Measurements from ENCODE around the gene TAGLN2.
A peak's percentile ranks its signal among the peaks of the same experiment; 100 is the strongest.

TAGLN2 gene

DNA sequence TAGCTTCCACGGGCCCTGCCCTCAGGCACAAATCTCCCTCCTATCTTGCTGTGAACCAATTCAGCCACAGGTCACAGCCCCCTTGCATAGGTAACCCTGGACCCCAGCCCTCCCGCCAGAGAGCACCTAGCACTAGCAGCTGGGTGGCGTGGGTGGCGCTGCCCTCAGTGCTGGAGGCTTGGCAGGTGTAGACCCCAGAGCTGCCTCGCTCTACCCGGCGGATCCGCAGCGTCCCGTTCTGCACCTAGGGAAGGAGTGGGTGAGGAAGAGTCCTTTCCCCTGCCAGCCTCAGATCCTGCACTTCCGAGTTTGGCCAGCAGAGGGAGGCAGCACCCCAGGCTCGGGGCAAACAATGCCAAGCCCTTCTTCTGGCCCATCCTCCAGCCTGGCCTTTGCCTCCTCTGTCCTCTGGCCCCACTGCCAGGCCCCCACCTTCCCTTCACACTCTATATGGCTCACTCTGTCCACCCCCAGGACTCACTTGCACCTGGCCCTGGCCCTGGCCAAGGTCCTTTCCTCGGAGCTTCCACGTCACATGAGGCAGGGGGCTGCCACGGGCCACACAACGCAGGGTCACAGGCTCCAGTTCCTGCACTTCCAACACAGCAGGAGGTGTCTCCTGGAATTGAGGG is 11.1 kb upstream of the TAGLN2 start:
- Histone ChIP-seq H3K36me3 (peaks cover 19% of the 10 kb centered on the region), H3K27ac (peak overlapping the region; percentile 76), H3K9ac (peak overlapping the region; percentile 55; the same call in 1 of the 2 replicates), H3K9me3 (no peaks in the 10 kb centered on the region), H4K20me1 (no peaks in the 10 kb centered on the region), H3K4me1 (peaks cover 81% of the 10 kb centered on the region), H3K4me3 (peak overlapping the region; percentile 52; the same call in 1 of the 2 replicates), H3K27me3 (no peaks in the 10 kb centered on the region), H3K4me2 (peak overlapping the region; percentile 93)
- TF ChIP-seq Cebpa-rat (IDR thresholded peaks at IDR 0.05): no peak

DNA sequence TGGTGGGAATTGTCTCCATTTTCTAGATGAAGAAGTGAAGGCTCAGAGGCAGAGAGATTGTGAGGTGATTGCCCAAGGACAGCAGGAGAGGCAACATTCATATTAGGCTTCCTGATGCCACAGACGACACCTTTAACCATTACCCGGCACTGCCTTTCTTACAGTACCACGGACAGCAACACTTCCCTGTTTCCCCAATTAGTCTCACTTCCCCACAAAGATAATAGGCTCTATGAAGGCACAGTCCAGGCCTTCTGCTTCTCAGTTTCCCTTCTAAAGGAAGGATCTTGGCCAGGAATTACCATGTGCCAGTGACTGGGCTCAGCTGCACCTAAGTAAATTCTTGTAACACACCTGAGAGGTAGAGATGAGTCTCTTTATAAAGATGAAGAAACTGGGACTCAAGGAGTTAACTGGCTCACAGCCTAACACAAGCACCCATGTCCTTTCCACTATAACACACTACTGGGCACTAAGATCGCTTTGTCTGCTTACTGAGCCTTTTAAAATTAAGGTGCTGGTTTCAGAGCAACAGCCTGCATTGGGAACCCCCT is 10.5 kb upstream of the TAGLN2 start:
- Histone ChIP-seq H3K4me2 (peak overlapping the region; percentile 93; the same call in 1 of the 2 replicates), H3K27ac (no peak overlapping the region), H3K9ac (no peak overlapping the region), H3K4me1 (peaks cover 75% of the 10 kb centered on the region), H3K9me3 (no peaks in the 10 kb centered on the region), H3K36me3 (peaks cover 25% of the 10 kb centered on the region), H4K20me1 (no peaks in the 10 kb centered on the region), H3K27me3 (no peaks in the 10 kb centered on the region), H3K4me3 (no peak overlapping the region)
- no peak for TF ChIP-seq Cebpa-rat (IDR thresholded peaks at IDR 0.05)

DNA sequence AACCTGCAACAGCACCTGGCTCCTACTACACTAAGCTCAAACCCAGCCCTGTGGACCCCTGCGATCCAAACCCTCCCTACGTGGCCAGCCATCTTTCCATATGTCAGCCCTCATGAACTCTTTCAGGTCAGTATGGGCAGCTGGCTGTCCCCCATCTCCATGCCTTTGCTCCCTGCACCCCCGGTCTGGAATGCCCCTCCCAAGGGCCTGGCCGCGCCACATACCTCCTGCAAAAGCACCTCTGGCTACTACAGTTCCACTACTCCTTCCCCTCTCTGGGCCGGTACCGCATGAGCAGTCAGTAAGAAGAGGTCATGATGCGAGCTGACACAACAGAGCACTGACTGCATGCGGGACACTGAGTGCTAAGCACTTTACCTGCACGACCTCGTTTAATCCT is 10.0 kb upstream of the TAGLN2 start:
- Histone ChIP-seq H3K9ac (no peak overlapping the region), H3K27me3 (no peaks in the 10 kb centered on the region), H3K4me1 (peaks cover 70% of the 10 kb centered on the region), H4K20me1 (no peaks in the 10 kb centered on the region), H3K4me3 (no peak overlapping the region), H3K4me2 (no peak overlapping the region), H3K27ac (no peak overlapping the region), H3K36me3 (peaks cover 29% of the 10 kb centered on the region), H3K9me3 (no peaks in the 10 kb centered on the region)
- TF ChIP-seq Cebpa-rat (IDR thresholded peaks at IDR 0.05): no peak

DNA sequence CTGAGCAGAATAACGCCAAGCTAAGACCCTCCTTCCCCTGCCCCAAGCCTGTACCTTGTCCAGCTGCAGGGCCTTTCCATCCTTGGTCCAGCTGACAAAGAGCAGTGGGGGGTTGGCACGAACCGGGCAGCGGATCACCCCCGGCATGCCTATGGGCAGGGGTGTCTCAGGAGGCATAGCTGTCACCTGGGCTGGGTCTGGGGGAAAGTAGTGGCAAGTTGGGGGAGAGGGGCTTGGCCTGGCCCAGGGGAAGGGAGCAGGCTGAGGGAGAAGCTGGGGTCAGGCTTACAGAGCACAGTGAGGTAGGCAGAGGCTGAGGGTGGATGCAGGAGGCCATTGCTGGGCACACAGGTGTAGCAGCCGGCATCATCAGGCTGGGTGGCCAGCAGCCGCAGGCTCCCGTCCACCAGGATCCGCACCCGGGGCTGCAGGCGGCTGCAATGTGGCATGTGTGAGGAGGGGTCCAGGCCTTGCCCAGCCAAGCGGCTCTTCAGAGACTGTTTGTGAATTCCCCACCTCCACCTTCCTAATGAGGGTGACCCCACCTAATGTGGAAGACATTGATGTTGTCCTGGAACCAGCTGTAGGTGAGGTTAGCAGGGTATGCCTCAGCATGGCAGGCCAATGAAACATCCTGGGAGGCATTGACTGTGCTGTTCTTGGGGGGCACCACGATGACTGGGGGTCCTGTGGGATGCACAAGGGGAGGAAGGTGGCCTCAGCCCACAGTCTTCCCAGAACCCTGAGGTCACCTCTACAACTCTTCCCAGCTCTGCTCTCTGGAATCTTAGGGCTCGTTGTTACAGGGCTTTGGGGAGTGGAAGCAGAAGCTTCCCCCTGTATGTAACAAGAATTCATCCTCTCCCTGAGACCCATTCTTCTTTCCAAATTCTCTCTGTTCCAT is 9.1 kb upstream of the TAGLN2 start:
- H3K4me3 ChIP-seq: no peak overlapping the region
- H3K4me1 ChIP-seq: peaks cover 66% of the 10 kb centered on the region
- no peak overlapping the region for H3K27ac ChIP-seq
- H3K4me2 ChIP-seq: peak overlapping the region; percentile 78
- H3K9me3 ChIP-seq: no peaks in the 10 kb centered on the region
- H4K20me1 ChIP-seq: no peaks in the 10 kb centered on the region
- no peak for TF ChIP-seq Cebpa-rat (IDR thresholded peaks at IDR 0.05)
- H3K9ac ChIP-seq: peak overlapping the region; percentile 55; the same call in 1 of the 2 replicates
- H3K27me3 ChIP-seq: no peaks in the 10 kb centered on the region
- H3K36me3 ChIP-seq: peaks cover 38% of the 10 kb centered on the region

DNA sequence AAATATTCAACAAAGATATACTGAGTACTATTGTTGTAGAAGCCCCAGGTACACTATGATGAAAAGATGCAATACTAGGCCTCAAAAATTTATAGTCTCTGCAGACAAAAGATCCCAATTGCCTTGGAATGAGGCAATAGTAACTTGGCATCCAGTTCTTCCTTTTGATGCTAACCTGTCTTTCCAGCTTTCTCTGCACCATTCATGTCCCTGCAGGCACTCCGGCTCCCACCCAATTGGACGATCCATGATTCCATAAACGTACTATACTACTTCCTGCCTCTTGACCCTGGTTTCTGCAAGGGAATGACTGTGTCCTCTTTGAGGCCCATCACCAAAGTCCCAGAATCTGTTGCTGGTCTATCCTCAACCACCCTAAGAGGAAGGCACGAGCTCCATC is 8.0 kb upstream of the TAGLN2 start:
- H3K36me3 ChIP-seq: peaks cover 49% of the 10 kb centered on the region
- no peak for TF ChIP-seq Cebpa-rat (IDR thresholded peaks at IDR 0.05)
- H3K4me1 ChIP-seq: peaks cover 57% of the 10 kb centered on the region
- H3K4me2 ChIP-seq: peak overlapping the region; percentile 78
- no peaks in the 10 kb centered on the region for H3K27me3 ChIP-seq
- H3K4me3 ChIP-seq: no peak overlapping the region
- no peak overlapping the region for H3K9ac ChIP-seq
- H3K9me3 ChIP-seq: no peaks in the 10 kb centered on the region
- no peak overlapping the region for H3K27ac ChIP-seq
- no peaks in the 10 kb centered on the region for H4K20me1 ChIP-seq

DNA sequence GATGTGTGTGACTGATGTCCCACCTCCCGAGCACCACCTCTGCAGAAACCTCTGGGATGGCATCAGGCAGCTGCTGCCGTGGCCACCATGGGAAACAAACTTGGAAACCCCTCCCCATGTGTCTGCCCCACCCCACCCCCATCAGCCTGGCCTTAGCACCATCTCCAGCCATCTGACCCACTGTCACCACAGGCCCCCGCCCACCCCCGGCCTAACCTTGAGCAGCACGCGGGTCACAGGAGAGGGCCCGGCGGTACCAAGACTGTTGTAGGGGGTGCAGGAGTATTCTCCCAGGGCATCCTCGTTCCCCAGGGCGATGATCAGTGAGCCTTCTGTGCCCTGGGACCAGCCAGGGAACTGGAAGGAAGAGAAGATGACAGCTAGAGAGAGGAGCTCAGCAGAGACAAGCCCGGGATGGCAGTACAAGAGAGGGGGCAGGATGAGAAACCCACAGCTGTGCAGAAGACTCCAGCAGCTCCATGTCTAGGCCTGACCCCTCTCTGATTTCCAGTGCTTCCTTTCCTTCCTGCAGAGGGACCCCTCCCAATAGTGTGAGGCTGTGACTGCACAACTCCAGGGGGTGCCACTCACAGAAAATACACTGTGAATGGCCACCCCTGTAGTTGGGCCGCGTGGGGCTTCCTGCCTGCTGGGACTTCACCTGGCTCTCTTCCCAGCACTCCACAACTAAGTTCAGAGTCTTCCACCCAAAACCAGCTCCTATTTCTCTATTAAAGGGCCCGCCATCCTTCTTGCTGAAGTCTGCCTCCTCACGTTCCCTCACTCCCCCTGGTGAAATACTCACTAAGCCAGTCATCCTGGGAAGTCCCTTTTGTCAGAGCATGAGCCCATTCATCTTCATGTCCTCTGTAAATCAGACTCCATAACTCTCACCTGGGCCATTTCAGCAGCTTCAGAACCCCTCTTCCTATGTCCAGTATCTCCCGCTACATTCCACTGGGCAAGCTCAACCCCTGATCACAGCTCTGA is 7.3 kb upstream of the TAGLN2 start:
- H3K4me2 ChIP-seq: peak overlapping the region; percentile 44

DNA sequence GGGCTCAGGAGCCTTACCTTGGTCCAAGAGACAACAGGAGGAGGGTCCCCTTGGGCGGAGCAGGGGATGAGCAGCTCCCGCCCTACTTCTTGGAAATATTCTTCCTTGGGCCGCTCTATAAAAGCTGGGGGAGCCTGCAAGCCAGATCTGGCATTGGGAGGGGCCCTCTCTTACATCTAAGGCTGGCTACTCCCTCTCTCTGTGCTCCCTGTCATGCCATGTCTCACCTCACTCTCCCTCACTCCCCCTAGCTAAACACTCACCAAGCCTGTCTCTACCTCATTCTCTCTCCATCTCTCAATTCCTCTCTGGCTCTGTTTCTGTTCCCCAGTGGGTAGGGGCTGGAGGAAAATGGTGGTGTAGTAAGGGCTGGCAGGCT is 6.5 kb upstream of the TAGLN2 start:
- H3K4me1 ChIP-seq: peaks cover 41% of the 10 kb centered on the region
- TF ChIP-seq Cebpa-rat (IDR thresholded peaks at IDR 0.05): no peak

More for the DNA sequence above, 7.3 kb upstream of the TAGLN2 start:
- Histone ChIP-seq H3K9ac (no peak overlapping the region), H3K27ac (no peak overlapping the region), H3K9me3 (no peaks in the 10 kb centered on the region), H3K27me3 (no peaks in the 10 kb centered on the region), H4K20me1 (no peaks in the 10 kb centered on the region), H3K4me3 (no peak overlapping the region), H3K36me3 (peaks cover 56% of the 10 kb centered on the region), H3K4me1 (peaks cover 49% of the 10 kb centered on the region)
- TF ChIP-seq Cebpa-rat (IDR thresholded peaks at IDR 0.05): no peak

DNA sequence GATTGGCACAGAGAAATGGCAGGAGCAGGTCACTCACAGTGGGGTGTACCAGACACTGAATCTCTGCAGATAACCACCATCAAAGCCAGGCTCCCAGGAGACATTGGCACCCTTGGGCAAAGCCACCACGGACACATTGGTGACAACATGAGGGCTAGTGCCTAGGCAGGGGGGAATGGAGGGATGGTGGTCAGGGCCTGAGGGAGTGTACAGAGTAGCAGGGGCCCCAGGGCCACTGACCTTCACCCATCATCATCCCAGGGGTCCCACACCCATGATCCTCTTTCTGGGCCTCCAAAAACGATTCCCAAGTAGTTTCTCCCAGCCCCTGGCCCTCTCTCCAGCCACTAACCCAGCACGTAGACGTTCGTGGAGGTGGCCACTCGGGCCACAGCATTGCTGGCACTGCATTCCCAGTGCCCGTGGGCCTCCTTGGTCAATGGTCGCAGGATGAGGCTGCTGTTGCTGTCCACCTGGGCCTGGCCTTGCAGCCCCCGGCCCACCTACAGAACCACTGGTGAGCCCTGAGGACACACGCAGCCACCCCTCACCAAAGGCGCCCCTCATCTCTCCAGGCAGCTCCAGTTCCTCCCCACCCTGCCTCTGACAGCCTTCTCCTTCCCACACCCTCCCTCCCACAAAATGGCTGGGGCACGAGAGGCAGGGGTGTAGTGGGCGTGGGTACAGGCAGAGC is 5.9 kb upstream of the TAGLN2 start:
- no peak for TF ChIP-seq Cebpa-rat (IDR thresholded peaks at IDR 0.05)
- Histone ChIP-seq H3K4me3 (no peak overlapping the region), H3K4me2 (no peak overlapping the region), H4K20me1 (no peaks in the 10 kb centered on the region), H3K27ac (no peak overlapping the region), H3K9ac (no peak overlapping the region), H3K9me3 (no peaks in the 10 kb centered on the region), H3K27me3 (no peaks in the 10 kb centered on the region), H3K36me3 (peaks cover 65% of the 10 kb centered on the region), H3K4me1 (peaks cover 40% of the 10 kb centered on the region)

More for the DNA sequence above, 6.5 kb upstream of the TAGLN2 start:
- no peaks in the 10 kb centered on the region for H3K27me3 ChIP-seq
- no peaks in the 10 kb centered on the region for H4K20me1 ChIP-seq
- H3K9ac ChIP-seq: no peak overlapping the region
- no peak overlapping the region for H3K27ac ChIP-seq
- H3K36me3 ChIP-seq: peaks cover 64% of the 10 kb centered on the region
- H3K4me2 ChIP-seq: no peak overlapping the region
- no peaks in the 10 kb centered on the region for H3K9me3 ChIP-seq
- no peak overlapping the region for H3K4me3 ChIP-seq

DNA sequence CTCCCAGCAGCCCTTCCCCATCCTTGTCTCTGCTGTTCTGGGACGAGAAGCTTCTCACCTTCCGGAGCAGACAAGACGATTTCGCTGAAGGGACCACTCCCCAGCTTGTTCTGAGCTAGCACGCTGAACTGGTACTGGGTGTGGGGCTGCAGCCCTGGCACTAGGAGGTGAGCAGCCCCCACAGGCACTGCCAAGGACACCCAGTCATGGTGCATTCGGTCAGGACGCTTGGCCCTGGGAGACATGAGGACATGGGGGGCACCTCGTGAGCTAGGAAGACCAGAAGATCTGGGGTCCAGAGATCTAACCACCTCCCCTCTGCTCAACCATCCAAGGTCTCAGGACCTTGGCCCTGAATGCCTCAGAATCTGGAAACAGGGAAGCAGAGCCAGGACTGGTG is 5.3 kb upstream of the TAGLN2 start:
- H4K20me1 ChIP-seq: no peaks in the 10 kb centered on the region
- H3K9me3 ChIP-seq: no peaks in the 10 kb centered on the region
- no peak overlapping the region for H3K27ac ChIP-seq
- no peaks in the 10 kb centered on the region for H3K27me3 ChIP-seq
- peaks cover 65% of the 10 kb centered on the region for H3K36me3 ChIP-seq
- H3K4me1 ChIP-seq: peaks cover 40% of the 10 kb centered on the region
- no peak for TF ChIP-seq Cebpa-rat (IDR thresholded peaks at IDR 0.05)
- H3K4me3 ChIP-seq: no peak overlapping the region
- no peak overlapping the region for H3K9ac ChIP-seq
- H3K4me2 ChIP-seq: no peak overlapping the region

All from BLaER1 (cell line).